SK-N-SH treated with all-trans-retinoic acid at 6 μM for 48 hours (cell line): ENCODE results near the gene ADAM19.

Source experiments
- ATAC-seq: fragments of 200-7000 bp; cut with Tn5 transposase; 3 replicates; pipeline ENCODE4 v1.9.1; 2020; ENCODE audit warnings: mild to moderate bottlenecking, moderate library complexity
- BACH2 ChIP-seq: fragments of 250-450 bp; sonication (Bioruptor Pico); IDR thresholded peaks from 2 replicates; pipeline ENCODE4 v1.9.0; 2021; ENCODE audit warnings: mild to moderate bottlenecking, borderline replicate concordance
- CREB5 ChIP-seq: fragments of 250-450 bp; sonication (Bioruptor Pico); IDR thresholded peaks from 2 replicates; pipeline ENCODE4 v1.5.1; 2020; ENCODE audit warnings: low read depth, mild to moderate bottlenecking, moderate library complexity
- CSDC2 ChIP-seq: fragments of 250-450 bp; sonication (Bioruptor Pico); IDR thresholded peaks from 2 replicates; pipeline ENCODE4 v1.5.0; 2020; ENCODE audit warnings: mild to moderate bottlenecking, moderate library complexity
- CSRNP3 ChIP-seq: fragments of 250-450 bp; sonication (Bioruptor Pico); IDR thresholded peaks from 2 replicates; pipeline ENCODE4 v1.5.1; 2021; ENCODE audit warnings: mild to moderate bottlenecking, moderate library complexity
- ESRRG ChIP-seq: fragments of 250-450 bp; sonication (Bioruptor Pico); IDR thresholded peaks from 2 replicates; pipeline ENCODE4 v1.6.1; 2021; ENCODE audit warnings: mild to moderate bottlenecking
- GLIS3 ChIP-seq: fragments of 250-450 bp; sonication (Bioruptor Pico); IDR thresholded peaks from 2 replicates; pipeline ENCODE4 v1.5.0; 2020; ENCODE audit warnings: mild to moderate bottlenecking, moderate library complexity
- ISL1 ChIP-seq: fragments of 250-450 bp; sonication (Bioruptor Pico); IDR thresholded peaks from 2 replicates; pipeline ENCODE4 v2.1.2; 2022; ENCODE audit warnings: mild to moderate bottlenecking, moderate library complexity
- OSR1 ChIP-seq: fragments of 250-450 bp; sonication (Bioruptor Pico); IDR thresholded peaks from 2 replicates; pipeline ENCODE4 v1.8.0; 2022; ENCODE audit warnings: moderate library complexity, mild to moderate bottlenecking, inconsistent platforms
- POU6F1 ChIP-seq: fragments of 250-450 bp; sonication (Bioruptor Pico); IDR thresholded peaks from 2 replicates; pipeline ENCODE4 v1.8.0; 2021; ENCODE audit warnings: low read depth, mild to moderate bottlenecking, moderate library complexity, borderline replicate concordance
- PPARA ChIP-seq: fragments of 250-450 bp; sonication (Bioruptor Pico); IDR thresholded peaks from 2 replicates; pipeline ENCODE4 v1.5.0; 2020; ENCODE audit warnings: mild to moderate bottlenecking, borderline replicate concordance
- RARB ChIP-seq: fragments of 250-450 bp; sonication (Bioruptor Pico); IDR thresholded peaks from 2 replicates; pipeline ENCODE4 v1.8.0; 2021; ENCODE audit warnings: mild to moderate bottlenecking, moderate library complexity
- SNAI2 ChIP-seq: fragments of 250-450 bp; sonication (Bioruptor Pico); IDR thresholded peaks from 2 replicates; pipeline ENCODE4 v1.5.0; 2020; ENCODE audit warnings: mild to moderate bottlenecking, moderate library complexity
- TCF4 ChIP-seq: fragments of 250-450 bp; sonication (Bioruptor Pico); IDR thresholded peaks from 2 replicates; pipeline ENCODE4 v1.8.0; 2021; ENCODE audit warnings: mild to moderate bottlenecking, moderate library complexity, borderline replicate concordance
- TOX ChIP-seq: fragments of 250-450 bp; sonication (Bioruptor Pico); IDR thresholded peaks from 2 replicates; pipeline ENCODE4 v1.8.0; 2021; ENCODE audit warnings: mild to moderate bottlenecking, moderate library complexity, borderline replicate concordance
- TSHZ2 ChIP-seq: fragments of 250-450 bp; sonication (Bioruptor Pico); IDR thresholded peaks from 2 replicates; pipeline ENCODE4 v1.5.0; 2020; ENCODE audit warnings: mild to moderate bottlenecking, moderate library complexity
- ZC3H10 ChIP-seq: fragments of 250-450 bp; sonication (Bioruptor Pico); IDR thresholded peaks from 2 replicates; pipeline ENCODE4 v1.5.1; 2021; ENCODE audit warnings: mild to moderate bottlenecking, moderate library complexity
- ZFP3 ChIP-seq: fragments of 250-450 bp; sonication (Bioruptor Pico); IDR thresholded peaks from 2 replicates; pipeline ENCODE4 v1.5.0; 2020; ENCODE audit warnings: mild to moderate bottlenecking, moderate library complexity
- ZFP30 ChIP-seq: fragments of 450-650 bp; formaldehyde crosslinking; IDR thresholded peaks from 2 replicates; pipeline ENCODE4 v1.5.0; 2022; ENCODE audit warnings: mild to moderate bottlenecking, moderate library complexity
- ZNF565 ChIP-seq: fragments of 450-650 bp; formaldehyde crosslinking; conservative IDR thresholded peaks from 2 replicates; pipeline ENCODE4 v1.5.0; 2020; ENCODE audit warnings: low read depth, mild to moderate bottlenecking, moderate library complexity
- ZNF70 ChIP-seq: fragments of 450-650 bp; formaldehyde crosslinking; IDR thresholded peaks from 2 replicates; pipeline ENCODE4 v1.5.0; 2020; ENCODE audit warnings: mild to moderate bottlenecking, moderate library complexity
- ZNF8 ChIP-seq: fragments of 450-650 bp; formaldehyde crosslinking; IDR thresholded peaks from 2 replicates; pipeline ENCODE4 v1.5.0; 2020; ENCODE audit warnings: mild to moderate bottlenecking, moderate library complexity

The ADAM19 gene

GRCh38 chr5:157446412-157446935 lies 129.1 kb downstream of the ADAM19 start:
- no peak for ATAC-seq
- TF ChIP-seq ZNF565 (CRISPR knock-in tag) (no peak), RARB (CRISPR knock-in tag) (no peak), ZFP30 (CRISPR knock-in tag) (no peak), ESRRG (CRISPR knock-in tag) (no peak), ISL1 (CRISPR knock-in tag) (no peak), CSDC2 (CRISPR knock-in tag) (no peak), TCF4 (CRISPR knock-in tag) (no peak), ZC3H10 (CRISPR knock-in tag) (no peak), BACH2 (CRISPR knock-in tag) (no peak), OSR1 (CRISPR knock-in tag) (no peak), ZNF70 (no peak), PPARA (CRISPR knock-in tag) (no peak), GLIS3 (CRISPR knock-in tag) (no peak), SNAI2 (CRISPR knock-in tag) (no peak)

- no peak for ATAC-seq
- TF ChIP-seq ZFP3 (CRISPR knock-in tag) (no peak), RARB (CRISPR knock-in tag) (no peak), ZNF8 (CRISPR knock-in tag) (no peak), POU6F1 (no peak), PPARA (CRISPR knock-in tag) (no peak), ISL1 (CRISPR knock-in tag) (no peak), CREB5 (CRISPR knock-in tag) (no peak), GLIS3 (CRISPR knock-in tag) (no peak), CSDC2 (CRISPR knock-in tag) (no peak), CSRNP3 (CRISPR knock-in tag) (no peak), SNAI2 (CRISPR knock-in tag) (no peak)
Measured at GRCh38 chr5:157445745-157446411, 129.7 kb downstream of the ADAM19 start.

GRCh38 chr5:157444224-157444623 lies 131.4 kb downstream of the ADAM19 start:
- TF ChIP-seq ZC3H10 (CRISPR knock-in tag) = no peak
- TF ChIP-seq RARB (CRISPR knock-in tag) = no peak
- TF ChIP-seq ZNF8 (CRISPR knock-in tag) = no peak
- no peak for TF ChIP-seq CSDC2 (CRISPR knock-in tag)
- no peak for TF ChIP-seq ZNF70
- no peak for TF ChIP-seq CREB5 (CRISPR knock-in tag)
- ATAC-seq = no peak

GRCh38 chr5:157443041-157443549 lies 132.5 kb downstream of the ADAM19 start:
- ATAC-seq = peak; percentile 93
- no peak for TF ChIP-seq CSDC2 (CRISPR knock-in tag)
- no peak; the same call in 1 of the 2 replicates for TF ChIP-seq CSRNP3 (CRISPR knock-in tag)
- no peak for TF ChIP-seq POU6F1
- no peak for TF ChIP-seq TOX (CRISPR knock-in tag)
- no peak for TF ChIP-seq BACH2 (CRISPR knock-in tag)
- peak; percentile 36; the same call in 1 of the 2 replicates for TF ChIP-seq TSHZ2 (CRISPR knock-in tag)
- no peak for TF ChIP-seq CREB5 (CRISPR knock-in tag)
- no peak for TF ChIP-seq SNAI2 (CRISPR knock-in tag)
